A549 (cell line): ENCODE measurements around the gene BMAL1. TPM values are rescaled to one million over a fixed set of nuclear protein-coding genes. Genes with fewer than 3 reads are reported as not detected.
A peak's percentile ranks its signal among the peaks of the same experiment; 100 is the strongest.

Source experiments
- ATAC-seq, 2 experiments: fragments of 200-7000 bp in 1 of 2; fragments of >200 bp in 1 of 2; cut with Nextera tagmentation in 1 of 2; cut with Tn5 transposase in 1 of 2; 3 replicates each; pipeline versions ENCODE4 v1.8.0 to v1.9.1; 2018 to 2020; ENCODE audit warnings: mild to moderate bottlenecking in 1 of 2, moderate library complexity in 1 of 2
- CTCF ChIA-PET: fragments of 300-600 bp; sonication (Branson Sonifier 250); formaldehyde crosslinking; extraction: SDS; loops from one replicate; lab custom pipeline; 2021; ENCODE audit warnings: antibody characterized with exemption, inconsistent platforms; lab: Yijun Ruan, JAX
- POLR2A ChIA-PET: fragments of 350-600 bp; formaldehyde crosslinking; extraction: SDS; loops from one replicate; lab custom pipeline; 2021; ENCODE audit warnings: antibody characterized with exemption, inconsistent platforms; lab: Yijun Ruan, JAX
- DNase-seq, 2 experiments: peaks; one replicate each; pipeline versions ENCODE4 v3.0.0 to v3.0.0-alpha.2; 2011 to 2016; ENCODE audit warnings: low read depth in 1 of 2, low spot score in 1 of 2
- FAIRE-seq: peaks from 2 replicates; lab custom pipeline; 2011; peaks lifted over from hg19 to GRCh38; lab: Jason Lieb, UNC
- H3K27ac ChIP-seq, 2 experiments: fragments of >200 bp; sonication (Bioruptor Twin); formaldehyde crosslinking; 3 replicates each; pipeline ENCODE4 v1.5.1; 2016 to 2017
- H3K4me1 ChIP-seq: fragments of >200 bp; sonication (Bioruptor Twin); formaldehyde crosslinking; 3 replicates; pipeline ENCODE4 v1.6.1; 2016
- H3K4me2 ChIP-seq: fragments of >200 bp; sonication (Bioruptor Twin); formaldehyde crosslinking; 3 replicates; pipeline ENCODE4 v1.6.1; 2016
- H3K4me3 ChIP-seq: fragments of >200 bp; sonication (Bioruptor Twin); formaldehyde crosslinking; 3 replicates; pipeline ENCODE4 v1.5.1; 2016
- H3K9me3 ChIP-seq: fragments of >200 bp; sonication (Bioruptor Twin); formaldehyde crosslinking; 3 replicates; pipeline ENCODE4 v1.6.1; 2016
- BCL3 ChIP-seq: fragments of >200 bp; sonication (Bioruptor Twin); formaldehyde crosslinking; IDR thresholded peaks from 3 replicates; pipeline ENCODE4 v1.6.1; 2016
- BHLHE40 ChIP-seq: IDR thresholded peaks from 2 replicates; pipeline ENCODE4 v1.6.1; 2012; ENCODE audit warnings: low read depth, low read length, inconsistent platforms
- CHD2 ChIP-seq: fragments of 150-350 bp; IDR thresholded peaks from 2 replicates; pipeline ENCODE4 v1.6.1; 2014; ENCODE audit warnings: low read length; ENCODE audit not compliant: partially characterized antibody
- CHD4 ChIP-seq: fragments of 200-600 bp; sonication (generic); IDR thresholded peaks from 2 replicates; pipeline ENCODE4 v1.6.1; 2016; ENCODE audit warnings: antibody characterized with exemption, mild to moderate bottlenecking, borderline replicate concordance
- EHMT2 ChIP-seq: fragments of 200-600 bp; sonication (generic); IDR thresholded peaks from 2 replicates; pipeline ENCODE4 v1.6.1; 2016; ENCODE audit warnings: antibody characterized with exemption, low read depth, mild to moderate bottlenecking, moderate library complexity
- FOSL2 ChIP-seq, 2 experiments: fragments of 450-650 bp in 1 of 2; fragments of >200 bp in 1 of 2; sonication (Bioruptor Twin) in 1 of 2; formaldehyde crosslinking; IDR thresholded peaks; 2 replicates each; pipeline versions ENCODE4 v1.5.0 to v1.6.1; 2016 to 2020; ENCODE audit warnings: mild to moderate bottlenecking in 1 of 2, moderate library complexity in 1 of 2
- GATA3 ChIP-seq: IDR thresholded peaks from 2 replicates; pipeline ENCODE4 v1.6.1; 2012; ENCODE audit warnings: borderline replicate concordance
- HEYL ChIP-seq: fragments of 250-450 bp; sonication (Bioruptor Pico); IDR thresholded peaks from 2 replicates; pipeline ENCODE4 v1.8.0; 2021; ENCODE audit warnings: mild to moderate bottlenecking, moderate library complexity
- HMGXB4 ChIP-seq: fragments of 250-450 bp; sonication (Bioruptor Pico); IDR thresholded peaks from 2 replicates; pipeline ENCODE4 v1.5.0; 2021; ENCODE audit warnings: mild to moderate bottlenecking, moderate library complexity, borderline replicate concordance
- HOXB13 ChIP-seq: fragments of 250-450 bp; sonication (Bioruptor Pico); IDR thresholded peaks from 2 replicates; pipeline ENCODE4 v1.5.0; 2020; ENCODE audit warnings: low read depth, mild to moderate bottlenecking, moderate library complexity
- HOXB5 ChIP-seq: fragments of 250-450 bp; sonication (Bioruptor Pico); IDR thresholded peaks from 2 replicates; pipeline ENCODE4 v1.5.0; 2020; ENCODE audit warnings: mild to moderate bottlenecking, moderate library complexity
- KDM1A ChIP-seq: fragments of 200-600 bp; sonication (generic); IDR thresholded peaks from 2 replicates; pipeline ENCODE4 v1.6.1; 2016; ENCODE audit warnings: low read depth, mild to moderate bottlenecking
- MAFK ChIP-seq: fragments of 450-650 bp; IDR thresholded peaks from 2 replicates; pipeline ENCODE4 v1.6.1; 2014; ENCODE audit not compliant: partially characterized antibody
- MAZ ChIP-seq: fragments of 150-350 bp; IDR thresholded peaks from 2 replicates; pipeline ENCODE4 v1.6.1; 2014; ENCODE audit warnings: antibody characterized with exemption, low read depth, low read length, borderline replicate concordance
- NFE2L2 ChIP-seq: fragments of 150-350 bp; conservative IDR thresholded peaks from 2 replicates; pipeline ENCODE4 v1.6.1; 2014; ENCODE audit warnings: low read length
- POLR2AphosphoS2 ChIP-seq: conservative IDR thresholded peaks from 2 replicates; pipeline ENCODE4 v1.6.1; 2012; ENCODE audit warnings: low read length, improper control_type of control experiment, inconsistent platforms
- RAD21 ChIP-seq, 2 experiments: fragments of >200 bp in 1 of 2; sonication (Bioruptor Twin) in 1 of 2; formaldehyde crosslinking in 1 of 2; IDR thresholded peaks in 1 of 2; conservative IDR thresholded peaks in 1 of 2; 2 replicates in 1 of 2; 3 replicates in 1 of 2; pipeline ENCODE4 v1.6.1; 2012 to 2018; ENCODE audit warnings: inconsistent platforms in 1 of 2
- RARB ChIP-seq: fragments of 250-450 bp; sonication (Bioruptor Pico); IDR thresholded peaks from 2 replicates; pipeline ENCODE4 v1.8.0; 2021; ENCODE audit warnings: mild to moderate bottlenecking, moderate library complexity
- RNF2 ChIP-seq: fragments of 200-600 bp; sonication (generic); IDR thresholded peaks from 2 replicates; pipeline ENCODE4 v1.6.1; 2016; ENCODE audit warnings: low read depth, mild to moderate bottlenecking, antibody characterized with exemption, moderate library complexity, borderline replicate concordance
- TP53 ChIP-seq: fragments of 250-450 bp; sonication (Bioruptor Pico); IDR thresholded peaks from 2 replicates; pipeline ENCODE4 v1.5.0; 2021; ENCODE audit warnings: mild to moderate bottlenecking, moderate library complexity
- ZSCAN20 ChIP-seq: fragments of 250-450 bp; sonication (Bioruptor Pico); IDR thresholded peaks from 2 replicates; pipeline ENCODE4 v1.8.0; 2022; ENCODE audit warnings: mild to moderate bottlenecking, moderate library complexity
- WGBS: methylation state at CpG from one replicate; pipeline ENCODE4 v1.1.6; 2017; ENCODE audit errors: missing lambda C conversion rate; 5-methylcytosine and 5-hydroxymethylcytosine counted together
- polyA plus RNA-seq, 4 experiments: library from polyadenylated mRNA; depleted of rRNA in 3 of 4; stranded (reverse); fragments of >200 nt; fragmentation: RNase III in 1 of 4; extraction: RNeasy Plus Mini Kit Qiagen cat#74134 plus additional on column Dnase treatment in 1 of 4; gene quantifications; 2 replicates in 3 of 4; 3 replicates in 1 of 4; pipeline ENCODE4 v1.2.3, GENCODE V29; 2011 to 2017
- TF ChIP-seq, protein P1 (sequence below): fragments of >200 bp; sonication (Bioruptor Twin); formaldehyde crosslinking; IDR thresholded peaks from 3 replicates; pipeline ENCODE4 v1.5.1; 2016
- TF ChIP-seq, protein P2 (sequence below): fragments of 450-650 bp; IDR thresholded peaks from 2 replicates; pipeline ENCODE4 v1.6.1; 2014; ENCODE audit warnings: antibody characterized with exemption

Gene BMAL1
- polyA plus RNA-seq, 2 of the 4 experiments (the other 2 are of a cell fraction), result 28.6 to 29.2 TPM

- WGBS, result 60% methylated on average over 5 of the region's 5 CpGs
- ATAC-seq (no peak), DNase-seq (no peak), FAIRE-seq (no peak)
- POLR2A ChIA-PET, result interaction anchor here (4.1 kb wide), 1 partner anchor 125 kb away, joined by 32 read pairs; no protein-coding TSS in a partner anchor
- Histone ChIP-seq H3K4me3 (no peak overlapping the region), H3K4me2 (peak overlapping the region; percentile 92), H3K9me3 (no peaks in the 10 kb centered on the region), H3K27ac (peak overlapping the region; percentile 95 to 98)
- TF ChIP-seq RARB (CRISPR knock-in tag), result no peak
- TF ChIP-seq FOSL2 (IDR thresholded peaks at IDR 0.05), result no peak
- TF ChIP-seq FOSL2 (CRISPR knock-in tag; IDR thresholded peaks at IDR 0.05), result no peak
- no peak for TF ChIP-seq EHMT2
- no peak for TF ChIP-seq BCL3
- TF ChIP-seq, protein P1, sequence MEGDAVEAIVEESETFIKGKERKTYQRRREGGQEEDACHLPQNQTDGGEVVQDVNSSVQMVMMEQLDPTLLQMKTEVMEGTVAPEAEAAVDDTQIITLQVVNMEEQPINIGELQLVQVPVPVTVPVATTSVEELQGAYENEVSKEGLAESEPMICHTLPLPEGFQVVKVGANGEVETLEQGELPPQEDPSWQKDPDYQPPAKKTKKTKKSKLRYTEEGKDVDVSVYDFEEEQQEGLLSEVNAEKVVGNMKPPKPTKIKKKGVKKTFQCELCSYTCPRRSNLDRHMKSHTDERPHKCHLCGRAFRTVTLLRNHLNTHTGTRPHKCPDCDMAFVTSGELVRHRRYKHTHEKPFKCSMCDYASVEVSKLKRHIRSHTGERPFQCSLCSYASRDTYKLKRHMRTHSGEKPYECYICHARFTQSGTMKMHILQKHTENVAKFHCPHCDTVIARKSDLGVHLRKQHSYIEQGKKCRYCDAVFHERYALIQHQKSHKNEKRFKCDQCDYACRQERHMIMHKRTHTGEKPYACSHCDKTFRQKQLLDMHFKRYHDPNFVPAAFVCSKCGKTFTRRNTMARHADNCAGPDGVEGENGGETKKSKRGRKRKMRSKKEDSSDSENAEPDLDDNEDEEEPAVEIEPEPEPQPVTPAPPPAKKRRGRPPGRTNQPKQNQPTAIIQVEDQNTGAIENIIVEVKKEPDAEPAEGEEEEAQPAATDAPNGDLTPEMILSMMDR, result no peak
- no peak for TF ChIP-seq HMGXB4 (CRISPR knock-in tag)
- no peak for TF ChIP-seq BHLHE40
- TF ChIP-seq TP53, result no peak
- TF ChIP-seq CHD2, result no peak
- no peak for TF ChIP-seq MAFK
- TF ChIP-seq NFE2L2, result no peak
- TF ChIP-seq, all 56 proteins: peak for 0
- CTCF ChIA-PET, result interaction anchor here (16.2 kb wide), 1 partner anchor 129 kb away, joined by 320 read pairs; no protein-coding TSS in a partner anchor
- H3K4me1 ChIP-seq, result peaks cover 74% of the 10 kb centered on the region
These were observed 63.4 kb downstream of the BMAL1 start for GRCh38 chr11:13341026-13341425.

DNA sequence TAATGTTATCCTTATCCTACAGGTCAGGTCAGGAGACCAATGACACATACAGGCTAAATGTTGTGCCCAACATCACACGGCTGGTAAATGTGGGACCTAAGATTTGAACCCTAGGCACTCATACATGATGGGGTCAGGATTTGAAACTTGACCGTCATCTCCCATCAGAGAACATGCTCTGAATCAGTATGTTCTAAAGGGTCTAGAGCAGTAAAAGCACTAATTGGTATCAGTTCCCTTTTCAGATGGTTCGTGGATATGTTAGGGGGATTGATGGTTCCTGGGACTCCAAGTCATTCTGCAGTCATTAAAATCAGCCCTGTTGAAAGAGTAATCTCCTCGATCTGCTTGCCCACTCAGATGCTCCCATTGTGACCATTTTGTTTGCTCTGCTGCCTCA is 65.5 kb downstream of the BMAL1 start:
- 77% methylated on average over 4 of the region's 4 CpGs for WGBS
- POLR2A ChIA-PET, result interaction anchor here (1.4 kb wide), 1 partner anchor 133 kb away, joined by 3 read pairs; no protein-coding TSS in a partner anchor
- DNase-seq, result no peak
- TF ChIP-seq MAFK, result no peak
- TF ChIP-seq KDM1A, result no peak
- no peak for TF ChIP-seq MAZ
- no peak for TF ChIP-seq NFE2L2
- TF ChIP-seq FOSL2 (IDR thresholded peaks at IDR 0.05), result no peak
- no peak for TF ChIP-seq FOSL2 (CRISPR knock-in tag; IDR thresholded peaks at IDR 0.05)
- no peak for TF ChIP-seq HOXB13 (CRISPR knock-in tag)
- TF ChIP-seq CHD2, result no peak
- no peak for TF ChIP-seq HEYL (CRISPR knock-in tag)
- TF ChIP-seq HOXB5, result no peak
- TF ChIP-seq CHD4, result no peak
- TF ChIP-seq GATA3, result no peak
- TF ChIP-seq ZSCAN20 (CRISPR knock-in tag), result no peak
- TF ChIP-seq RAD21 (conservative IDR thresholded peaks at IDR 0.05 in 1 of 2, IDR thresholded peaks at IDR 0.05 in 1 of 2), result no peak
- no peak for TF ChIP-seq RNF2
- no peak for TF ChIP-seq POLR2AphosphoS2
- TF ChIP-seq, protein P2, sequence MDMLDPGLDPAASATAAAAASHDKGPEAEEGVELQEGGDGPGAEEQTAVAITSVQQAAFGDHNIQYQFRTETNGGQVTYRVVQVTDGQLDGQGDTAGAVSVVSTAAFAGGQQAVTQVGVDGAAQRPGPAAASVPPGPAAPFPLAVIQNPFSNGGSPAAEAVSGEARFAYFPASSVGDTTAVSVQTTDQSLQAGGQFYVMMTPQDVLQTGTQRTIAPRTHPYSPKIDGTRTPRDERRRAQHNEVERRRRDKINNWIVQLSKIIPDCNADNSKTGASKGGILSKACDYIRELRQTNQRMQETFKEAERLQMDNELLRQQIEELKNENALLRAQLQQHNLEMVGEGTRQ, result no peak
- Histone ChIP-seq H3K4me1 (peaks cover 55% of the 10 kb centered on the region), H3K9me3 (no peaks in the 10 kb centered on the region), H3K4me3 (no peak overlapping the region), H3K27ac (peak overlapping the region; percentile 39 to 98; a peak in 4 of 6 replicates), H3K4me2 (no peak overlapping the region)
- CTCF ChIA-PET, result interaction anchor here (0.6 to 6.1 kb wide), 38 partner anchors 9 to 394 kb away, joined by 3 to 287 read pairs (median 5); no protein-coding TSS in a partner anchor
- no peak for ATAC-seq
- no peak for FAIRE-seq
